VCaP (cell line): ENCODE data around the gene C13orf46.

Source experiments
- H3K27ac ChIP-seq: fragments of 450-650 bp; 2 replicates; pipeline ENCODE4 v1.5.1; 2017
- TF ChIP-seq, protein P1 (sequence below): fragments of 450-650 bp; conservative IDR thresholded peaks from 2 replicates; pipeline ENCODE4 v1.5.1; 2017; ENCODE audit warnings: mild to moderate bottlenecking, moderate library complexity

C13orf46 gene

DNA sequence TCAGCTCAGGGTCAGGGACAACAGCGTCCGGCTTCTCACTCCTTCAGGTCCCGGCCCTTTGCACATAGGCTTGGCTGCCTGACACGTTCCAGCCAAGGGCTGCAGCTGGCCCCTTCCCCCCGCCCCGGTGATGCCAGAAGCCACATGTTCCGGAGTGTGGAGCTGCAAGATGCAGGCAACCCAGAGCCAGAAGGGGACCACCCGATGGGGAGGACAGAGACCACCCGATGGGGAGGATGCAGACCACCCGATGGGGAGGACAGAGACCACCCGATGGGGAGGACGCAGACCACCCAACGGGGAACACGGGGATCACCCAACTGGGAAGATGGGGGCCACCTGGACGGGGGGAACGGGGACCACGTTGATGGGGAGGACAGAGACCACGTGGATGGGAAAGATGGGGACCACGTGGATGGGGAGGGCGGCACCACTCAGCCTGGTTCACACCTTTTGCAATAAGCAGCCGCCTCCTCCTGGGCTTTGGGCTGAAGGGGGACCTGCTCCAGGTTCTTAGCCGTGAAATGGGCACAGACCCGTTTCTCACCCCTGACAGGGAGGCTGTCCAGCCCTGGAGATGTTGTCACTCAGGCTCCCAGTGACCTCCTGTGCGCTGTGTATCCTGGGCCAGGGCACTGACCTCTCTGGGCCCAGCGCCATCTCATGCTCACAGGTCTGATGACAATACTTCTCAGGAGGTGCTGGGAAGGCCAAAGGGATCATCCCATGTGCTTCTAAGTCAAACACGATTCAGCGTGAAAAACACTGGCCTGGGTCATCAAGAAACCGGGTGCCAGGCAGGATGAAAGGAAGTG is 34.5 kb downstream of the C13orf46 start:
- TF ChIP-seq, protein P1, sequence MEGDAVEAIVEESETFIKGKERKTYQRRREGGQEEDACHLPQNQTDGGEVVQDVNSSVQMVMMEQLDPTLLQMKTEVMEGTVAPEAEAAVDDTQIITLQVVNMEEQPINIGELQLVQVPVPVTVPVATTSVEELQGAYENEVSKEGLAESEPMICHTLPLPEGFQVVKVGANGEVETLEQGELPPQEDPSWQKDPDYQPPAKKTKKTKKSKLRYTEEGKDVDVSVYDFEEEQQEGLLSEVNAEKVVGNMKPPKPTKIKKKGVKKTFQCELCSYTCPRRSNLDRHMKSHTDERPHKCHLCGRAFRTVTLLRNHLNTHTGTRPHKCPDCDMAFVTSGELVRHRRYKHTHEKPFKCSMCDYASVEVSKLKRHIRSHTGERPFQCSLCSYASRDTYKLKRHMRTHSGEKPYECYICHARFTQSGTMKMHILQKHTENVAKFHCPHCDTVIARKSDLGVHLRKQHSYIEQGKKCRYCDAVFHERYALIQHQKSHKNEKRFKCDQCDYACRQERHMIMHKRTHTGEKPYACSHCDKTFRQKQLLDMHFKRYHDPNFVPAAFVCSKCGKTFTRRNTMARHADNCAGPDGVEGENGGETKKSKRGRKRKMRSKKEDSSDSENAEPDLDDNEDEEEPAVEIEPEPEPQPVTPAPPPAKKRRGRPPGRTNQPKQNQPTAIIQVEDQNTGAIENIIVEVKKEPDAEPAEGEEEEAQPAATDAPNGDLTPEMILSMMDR, result no peak
- no peak overlapping the region for H3K27ac ChIP-seq

DNA sequence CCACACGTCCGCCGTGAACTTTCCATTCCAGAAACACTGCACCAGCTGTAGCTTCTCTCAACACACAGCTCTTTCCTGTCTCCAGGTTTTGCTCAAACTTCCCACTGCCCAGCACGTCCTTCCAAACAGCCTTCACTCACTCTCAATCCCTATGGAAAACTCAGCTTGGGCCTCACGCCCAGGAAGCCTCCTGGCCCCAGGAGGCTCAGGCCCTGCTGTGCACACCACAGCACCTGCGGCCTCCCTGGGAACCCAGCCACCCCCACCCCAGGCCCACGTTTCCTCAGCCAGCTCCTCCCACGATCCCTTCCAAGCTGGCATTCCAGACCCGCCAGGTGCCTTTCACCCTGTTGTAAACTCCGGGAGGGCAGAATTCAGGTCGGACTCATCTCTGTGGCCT is 35.2 kb downstream of the C13orf46 start:
- no peak overlapping the region for H3K27ac ChIP-seq
- TF ChIP-seq, protein P1, result no peak

GRCh38 chr13:113938246-113938645 is 35.6 kb downstream of the C13orf46 start:
- H3K27ac ChIP-seq, result no peak overlapping the region
- TF ChIP-seq, protein P1, result no peak

DNA sequence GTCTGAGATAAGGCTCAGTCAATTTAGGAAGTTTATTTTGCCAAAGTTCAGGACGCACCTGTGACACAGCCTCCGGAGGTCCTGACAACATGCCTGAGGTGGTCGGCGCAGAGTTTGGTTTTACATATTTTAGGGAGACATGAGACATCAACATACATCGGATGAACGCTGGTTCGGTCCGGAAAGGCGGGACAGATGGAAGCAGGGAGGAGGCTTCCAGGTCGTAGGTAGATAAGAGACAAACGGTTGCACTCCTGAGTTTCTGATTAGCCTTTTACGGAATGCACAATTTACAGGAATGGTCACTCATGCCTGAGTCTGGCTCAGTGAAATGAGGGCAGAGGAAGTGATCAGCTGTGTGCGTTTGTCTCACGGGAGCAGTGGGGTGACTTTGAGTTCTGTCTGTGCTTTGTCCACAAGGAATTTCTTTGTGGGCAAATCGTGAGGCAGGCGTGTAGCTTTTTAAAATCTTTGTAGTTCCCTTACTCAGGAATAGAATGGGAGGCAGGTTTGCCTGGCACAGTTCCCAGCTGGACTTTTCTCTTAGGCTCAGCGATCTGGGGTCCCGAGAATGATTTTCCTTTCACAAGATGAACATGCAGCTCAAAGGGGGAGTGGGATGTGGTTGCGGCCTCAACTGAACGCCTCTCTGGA is 36.2 kb downstream of the C13orf46 start:
- H3K27ac ChIP-seq, result no peak overlapping the region
- TF ChIP-seq, protein P1, result no peak

DNA sequence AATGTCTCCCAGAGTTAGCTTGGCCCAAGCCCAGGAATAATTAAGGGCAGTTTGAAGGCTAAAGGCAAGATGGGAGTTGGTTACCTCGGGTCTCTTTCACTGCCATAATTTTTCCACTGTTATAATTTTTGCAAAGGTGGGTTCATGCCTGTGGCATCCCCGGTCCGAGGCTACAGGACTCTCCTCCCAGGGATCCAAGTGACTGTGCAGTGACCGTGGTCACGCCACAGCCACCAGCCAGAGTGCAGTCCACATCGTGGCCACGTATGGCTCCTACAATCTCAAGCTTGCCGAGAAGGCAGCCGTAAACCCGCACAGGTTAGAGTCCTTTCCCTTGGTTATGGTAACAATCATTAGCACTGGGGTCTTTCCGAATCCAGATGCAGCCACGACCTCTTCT is 36.8 kb downstream of the C13orf46 start:
- no peak overlapping the region for H3K27ac ChIP-seq
- TF ChIP-seq, protein P1, result no peak

GRCh38 chr13:113936166-113936965 is 37.5 kb downstream of the C13orf46 start:
- TF ChIP-seq, protein P1, result no peak
- no peak overlapping the region for H3K27ac ChIP-seq
